Measurements from ENCODE around the gene CFAP61.
A peak's percentile ranks its signal among the peaks of the same experiment; 100 is the strongest.

The CFAP61 gene

DNA sequence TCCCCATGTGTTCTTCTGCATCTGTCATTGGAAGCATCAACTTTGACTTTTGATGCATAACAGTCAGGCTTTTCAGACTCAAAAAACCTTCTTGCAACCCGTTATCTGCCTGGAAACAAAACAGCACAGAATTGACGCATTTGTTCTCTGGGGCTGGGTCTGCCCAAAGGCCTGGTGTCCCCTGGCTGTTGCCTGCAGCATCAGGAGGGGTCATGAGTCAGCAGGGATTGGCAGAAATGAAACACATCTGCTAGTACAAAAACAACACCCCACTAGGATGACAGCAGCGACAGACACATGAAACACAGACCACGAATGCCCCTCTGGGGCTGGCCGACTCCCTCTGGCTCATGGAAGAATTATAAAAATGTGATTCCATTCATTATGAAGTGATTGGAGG lies 158.0 kb downstream of the CFAP61 start:
- Histone ChIP-seq H3K4me3 (ENCODE audit: extremely low read depth, insufficient read depth, low read length, poor library complexity, severe bottlenecking) (no peak overlapping the region), H3K36me3 (ENCODE audit: control insufficient read depth, insufficient read depth, low read length) (no peaks in the 10 kb centered on the region), H3K9me3 (ENCODE audit: control insufficient read depth, low read length) (no peaks in the 10 kb centered on the region), H3K4me1 (ENCODE audit: control insufficient read depth, insufficient read depth, low read length, poor library complexity, severe bottlenecking) (peaks cover 5% of the 10 kb centered on the region), H3K27ac (ENCODE audit: low read depth, low read length, severe bottlenecking) (peak overlapping the region; percentile 63)
- WGBS, 2 experiments (ENCODE audit: insufficient coverage in 2 of 2) = 95 to 96% methylated on average over 2 of the region's 5 CpGs

GRCh38 chr20:20210943-20211273 lies 158.6 kb downstream of the CFAP61 start:
- WGBS, 2 experiments (ENCODE audit: insufficient coverage in 2 of 2) = 84 to 96% methylated on average over 5 of the region's 6 CpGs
- no peaks in the 10 kb centered on the region for H3K36me3 ChIP-seq (ENCODE audit: control insufficient read depth, insufficient read depth, low read length)
- H3K4me1 ChIP-seq (ENCODE audit: control insufficient read depth, insufficient read depth, low read length, poor library complexity, severe bottlenecking) = peaks cover 5% of the 10 kb centered on the region
- no peak overlapping the region for H3K4me3 ChIP-seq (ENCODE audit: extremely low read depth, insufficient read depth, low read length, poor library complexity, severe bottlenecking)
- no peaks in the 10 kb centered on the region for H3K9me3 ChIP-seq (ENCODE audit: control insufficient read depth, low read length)
- peak overlapping the region; percentile 37 for H3K27ac ChIP-seq (ENCODE audit: low read depth, low read length, severe bottlenecking)

GRCh38 chr20:20211274-20211987 lies 159.1 kb downstream of the CFAP61 start:
- no peaks in the 10 kb centered on the region for H3K36me3 ChIP-seq (ENCODE audit: control insufficient read depth, insufficient read depth, low read length)
- H3K27ac ChIP-seq (ENCODE audit: low read depth, low read length, severe bottlenecking) = no peak overlapping the region
- no peaks in the 10 kb centered on the region for H3K9me3 ChIP-seq (ENCODE audit: control insufficient read depth, low read length)
- H3K4me1 ChIP-seq (ENCODE audit: control insufficient read depth, insufficient read depth, low read length, poor library complexity, severe bottlenecking) = peaks cover 5% of the 10 kb centered on the region
- no peak overlapping the region for H3K4me3 ChIP-seq (ENCODE audit: extremely low read depth, insufficient read depth, low read length, poor library complexity, severe bottlenecking)
- 100% methylated on average over 2 of the region's 5 CpGs; no CpG with 5 or more reads in 1 of the 2 experiments for WGBS, 2 experiments (ENCODE audit: insufficient coverage in 2 of 2)

GRCh38 chr20:20211988-20212518 lies 159.7 kb downstream of the CFAP61 start:
- H3K27ac ChIP-seq (ENCODE audit: low read depth, low read length, severe bottlenecking) = no peak overlapping the region
- H3K4me1 ChIP-seq (ENCODE audit: control insufficient read depth, insufficient read depth, low read length, poor library complexity, severe bottlenecking) = peaks cover 5% of the 10 kb centered on the region
- H3K4me3 ChIP-seq (ENCODE audit: extremely low read depth, insufficient read depth, low read length, poor library complexity, severe bottlenecking) = no peak overlapping the region
- WGBS, 2 experiments (ENCODE audit: insufficient coverage in 2 of 2) = 90 to 94% methylated on average over 11 of the region's 11 CpGs
- H3K9me3 ChIP-seq (ENCODE audit: control insufficient read depth, low read length) = no peaks in the 10 kb centered on the region
- no peaks in the 10 kb centered on the region for H3K36me3 ChIP-seq (ENCODE audit: control insufficient read depth, insufficient read depth, low read length)

DNA sequence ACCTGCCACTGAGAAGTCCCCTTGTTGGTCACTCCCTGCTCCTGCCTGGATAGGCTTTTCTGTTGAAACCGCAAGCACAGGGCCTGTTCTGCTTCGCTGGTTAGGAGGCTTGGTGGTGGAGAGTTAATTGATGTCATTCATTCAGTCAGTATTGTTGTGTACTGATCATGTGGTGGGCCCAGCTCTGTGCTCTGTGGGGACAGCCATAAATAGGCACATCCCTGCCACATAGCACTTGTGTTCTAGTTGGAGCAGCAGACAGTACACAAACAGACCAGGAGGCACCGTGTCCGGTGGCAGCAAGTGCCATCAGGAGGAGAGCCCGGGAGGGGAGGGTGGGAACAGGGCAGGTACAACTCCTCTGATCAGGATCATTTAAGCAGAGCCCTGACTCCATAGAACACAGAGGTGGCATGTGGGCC lies 160.4 kb downstream of the CFAP61 start:
- peaks cover 5% of the 10 kb centered on the region for H3K4me1 ChIP-seq (ENCODE audit: control insufficient read depth, insufficient read depth, low read length, poor library complexity, severe bottlenecking)
- H3K27ac ChIP-seq (ENCODE audit: low read depth, low read length, severe bottlenecking) = no peak overlapping the region
- H3K9me3 ChIP-seq (ENCODE audit: control insufficient read depth, low read length) = no peaks in the 10 kb centered on the region
- WGBS, 2 experiments (ENCODE audit: insufficient coverage in 2 of 2) = 93 to 94% methylated on average over 3 to 4 of the region's 5 CpGs
- H3K4me3 ChIP-seq (ENCODE audit: extremely low read depth, insufficient read depth, low read length, poor library complexity, severe bottlenecking) = no peak overlapping the region
- no peaks in the 10 kb centered on the region for H3K36me3 ChIP-seq (ENCODE audit: control insufficient read depth, insufficient read depth, low read length)

DNA sequence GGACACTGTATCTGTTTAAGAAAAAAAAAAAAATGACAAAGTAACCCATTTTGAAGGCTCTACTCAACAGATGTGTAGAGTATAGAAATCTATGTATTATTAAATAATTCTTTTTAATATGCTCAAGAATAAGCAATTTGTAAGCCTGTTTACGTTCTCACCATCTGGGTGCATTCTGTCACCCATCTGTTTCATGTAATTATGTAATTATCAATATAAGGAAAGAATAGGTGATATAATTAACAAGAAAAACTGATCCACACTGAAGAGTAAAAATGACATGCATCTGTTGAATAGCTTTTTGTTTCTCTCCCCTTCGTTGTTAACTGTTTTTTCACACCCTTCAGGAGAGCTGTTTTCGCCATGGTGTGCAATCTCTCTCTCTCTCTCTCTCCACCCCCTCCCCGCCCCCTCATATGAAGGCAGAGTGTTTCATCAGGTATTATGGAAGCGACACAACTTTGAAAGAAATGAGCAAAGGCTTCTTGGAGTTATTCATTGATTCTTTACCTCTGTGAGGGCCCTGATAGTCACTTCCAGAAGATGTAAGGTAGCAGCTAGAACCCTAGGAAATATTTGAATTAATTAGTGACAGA lies 161.3 kb downstream of the CFAP61 start:
- 86% methylated on average over 2 of the region's 5 CpGs; no CpG with 5 or more reads in 1 of the 2 experiments for WGBS, 2 experiments (ENCODE audit: insufficient coverage in 2 of 2)
- H3K36me3 ChIP-seq (ENCODE audit: control insufficient read depth, insufficient read depth, low read length) = no peaks in the 10 kb centered on the region
- H3K27ac ChIP-seq (ENCODE audit: low read depth, low read length, severe bottlenecking) = no peak overlapping the region
- H3K9me3 ChIP-seq (ENCODE audit: control insufficient read depth, low read length) = no peaks in the 10 kb centered on the region
- peaks cover 5% of the 10 kb centered on the region for H3K4me1 ChIP-seq (ENCODE audit: control insufficient read depth, insufficient read depth, low read length, poor library complexity, severe bottlenecking)
- H3K4me3 ChIP-seq (ENCODE audit: extremely low read depth, insufficient read depth, low read length, poor library complexity, severe bottlenecking) = no peak overlapping the region

- Histone ChIP-seq H3K27ac (ENCODE audit: low read depth, low read length, severe bottlenecking) (no peak overlapping the region), H3K4me1 (ENCODE audit: control insufficient read depth, insufficient read depth, low read length, poor library complexity, severe bottlenecking) (peaks cover 3% of the 10 kb centered on the region), H3K36me3 (ENCODE audit: control insufficient read depth, insufficient read depth, low read length) (no peaks in the 10 kb centered on the region), H3K9me3 (ENCODE audit: control insufficient read depth, low read length) (no peaks in the 10 kb centered on the region), H3K4me3 (ENCODE audit: extremely low read depth, insufficient read depth, low read length, poor library complexity, severe bottlenecking) (no peak overlapping the region)
- WGBS, 2 experiments (ENCODE audit: insufficient coverage in 2 of 2) = 89 to 95% methylated on average over 5 of the region's 7 CpGs
These were observed 162.5 kb downstream of the CFAP61 start for GRCh38 chr20:20214757-20215275.

- WGBS, 2 experiments (ENCODE audit: insufficient coverage in 2 of 2) = 87 to 97% methylated on average over 8 of the region's 12 CpGs
- Histone ChIP-seq H3K27ac (ENCODE audit: low read depth, low read length, severe bottlenecking) (no peak overlapping the region), H3K4me1 (ENCODE audit: control insufficient read depth, insufficient read depth, low read length, poor library complexity, severe bottlenecking) (no peaks in the 10 kb centered on the region), H3K36me3 (ENCODE audit: control insufficient read depth, insufficient read depth, low read length) (no peaks in the 10 kb centered on the region), H3K4me3 (ENCODE audit: extremely low read depth, insufficient read depth, low read length, poor library complexity, severe bottlenecking) (no peak overlapping the region), H3K9me3 (ENCODE audit: control insufficient read depth, low read length) (no peaks in the 10 kb centered on the region)
These were observed 163.8 kb downstream of the CFAP61 start for GRCh38 chr20:20215976-20216727.

- H3K4me3 ChIP-seq (ENCODE audit: extremely low read depth, insufficient read depth, low read length, poor library complexity, severe bottlenecking) = no peak overlapping the region
- no peak overlapping the region for H3K27ac ChIP-seq (ENCODE audit: low read depth, low read length, severe bottlenecking)
- 100% methylated on average over 1 of the region's 2 CpGs for WGBS, 2 experiments (ENCODE audit: insufficient coverage in 2 of 2)
- no peaks in the 10 kb centered on the region for H3K36me3 ChIP-seq (ENCODE audit: control insufficient read depth, insufficient read depth, low read length)
- no peaks in the 10 kb centered on the region for H3K9me3 ChIP-seq (ENCODE audit: control insufficient read depth, low read length)
- no peaks in the 10 kb centered on the region for H3K4me1 ChIP-seq (ENCODE audit: control insufficient read depth, insufficient read depth, low read length, poor library complexity, severe bottlenecking)
These were observed 164.6 kb downstream of the CFAP61 start for GRCh38 chr20:20216941-20217340.

DNA sequence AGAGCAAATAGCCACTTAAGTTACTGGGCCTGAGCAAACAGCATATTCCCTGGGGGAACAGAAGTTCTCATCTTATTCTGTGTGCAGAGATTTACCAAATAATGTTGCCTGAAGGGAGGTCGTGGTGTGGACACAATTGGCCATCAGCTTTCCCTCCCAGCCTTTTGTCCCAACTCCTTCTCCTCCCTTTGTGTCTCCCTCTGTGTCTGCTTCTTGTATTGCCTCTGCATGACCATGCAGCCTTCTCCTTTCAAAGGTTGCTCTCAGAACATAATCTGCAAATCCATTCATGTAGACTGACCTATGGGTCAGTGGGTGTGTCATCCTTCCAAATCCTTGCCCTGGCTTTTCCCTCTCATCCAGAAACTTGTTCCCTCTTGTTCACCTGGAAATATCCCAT lies 165.3 kb downstream of the CFAP61 start:
- H3K4me3 ChIP-seq (ENCODE audit: extremely low read depth, insufficient read depth, low read length, poor library complexity, severe bottlenecking) = no peak overlapping the region
- 33 to 50% methylated on average over 1 of the region's 1 CpG for WGBS, 2 experiments (ENCODE audit: insufficient coverage in 2 of 2)
- no peaks in the 10 kb centered on the region for H3K36me3 ChIP-seq (ENCODE audit: control insufficient read depth, insufficient read depth, low read length)
- H3K9me3 ChIP-seq (ENCODE audit: control insufficient read depth, low read length) = no peaks in the 10 kb centered on the region
- H3K4me1 ChIP-seq (ENCODE audit: control insufficient read depth, insufficient read depth, low read length, poor library complexity, severe bottlenecking) = no peaks in the 10 kb centered on the region
- no peak overlapping the region for H3K27ac ChIP-seq (ENCODE audit: low read depth, low read length, severe bottlenecking)

All from mesodermal cell (in vitro differentiated cells).